ENCODE measurements around the gene DNAH11.
"Not testable (repeated sequence)": the region's sequence is repeated elsewhere in the genome, so short reads cannot be mapped to it uniquely, and the experiment has no call there.

DNAH11 gene

DNA sequence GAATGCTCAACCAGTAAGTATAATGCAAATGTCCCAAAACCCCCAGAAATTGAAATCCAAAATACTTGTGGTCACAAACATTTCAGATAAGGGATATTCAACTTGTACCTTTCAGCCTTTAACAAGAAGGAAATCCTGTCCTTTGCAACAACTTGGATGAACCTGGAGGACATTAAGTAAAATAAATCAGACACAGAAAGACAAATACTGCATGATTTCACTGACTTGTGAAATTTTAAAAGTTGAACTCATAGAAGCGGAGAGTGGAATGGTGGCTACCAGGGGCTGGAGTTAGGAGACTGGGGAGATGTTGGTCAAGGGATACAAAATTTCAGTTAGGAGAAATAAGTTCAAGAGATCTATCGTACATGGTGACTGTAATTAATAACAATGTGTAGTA lies 187.6 kb downstream of the DNAH11 start:
- DNase-seq, result no peak

DNA sequence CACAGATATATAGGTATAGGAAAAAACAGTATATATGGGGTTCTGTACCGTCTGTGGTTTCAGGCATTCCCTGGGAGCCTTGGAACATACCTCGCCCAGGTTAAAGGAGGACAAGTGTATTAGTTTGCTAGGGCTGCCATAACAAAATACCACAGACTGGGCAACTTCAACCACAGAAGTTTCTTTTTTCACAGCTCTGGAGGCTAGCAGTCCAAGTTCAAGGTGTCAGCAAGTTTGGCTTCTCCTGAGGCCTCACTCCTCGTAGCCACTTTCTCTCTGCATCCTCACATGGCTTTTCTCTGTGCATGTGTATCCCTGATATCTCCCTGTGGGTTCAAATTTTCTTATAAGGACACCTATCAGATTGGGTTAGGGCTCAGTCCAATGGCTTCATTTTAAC lies 189.1 kb downstream of the DNAH11 start:
- DNase-seq, result no peak

DNA sequence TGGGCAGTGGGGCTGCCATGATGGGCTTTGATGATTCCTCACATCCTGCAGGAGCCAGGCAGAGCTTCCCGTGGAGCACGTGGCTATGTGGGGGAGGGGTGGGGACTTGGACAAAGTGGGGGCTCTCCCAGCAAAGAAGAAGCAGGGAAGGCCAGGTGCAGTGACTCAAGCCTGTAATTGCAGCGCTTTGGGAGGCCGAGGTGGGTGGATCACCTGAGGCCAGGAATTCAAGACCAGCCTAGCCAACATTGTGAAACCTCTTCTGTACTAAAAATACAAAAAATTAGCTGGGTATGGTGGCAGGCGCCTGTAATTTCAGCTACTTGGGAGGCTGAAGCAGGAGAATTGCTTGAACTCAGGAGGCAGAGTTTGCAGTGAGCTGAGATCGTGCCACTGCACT lies 190.1 kb downstream of the DNAH11 start:
- not testable (repeated sequence) for DNase-seq

DNA sequence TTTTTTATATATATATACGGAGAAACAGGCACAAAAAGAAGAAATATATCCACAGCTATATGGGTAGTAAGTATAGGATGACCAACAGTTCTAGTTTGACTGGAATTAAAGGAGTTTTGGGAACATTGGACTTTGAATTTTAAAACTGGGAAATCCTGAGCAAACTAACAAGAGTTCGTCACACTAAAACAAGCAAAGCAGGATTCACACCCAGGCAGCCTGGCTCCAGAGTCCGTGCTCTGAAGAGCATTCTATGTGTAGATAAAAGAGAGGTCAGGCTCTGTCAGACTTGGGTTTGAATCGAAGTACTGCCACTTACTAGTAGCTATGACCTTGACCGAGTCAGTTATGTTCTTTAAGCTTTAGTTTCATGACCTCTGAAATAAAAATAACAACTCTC lies 191.0 kb downstream of the DNAH11 start:
- no peak for DNase-seq

DNA sequence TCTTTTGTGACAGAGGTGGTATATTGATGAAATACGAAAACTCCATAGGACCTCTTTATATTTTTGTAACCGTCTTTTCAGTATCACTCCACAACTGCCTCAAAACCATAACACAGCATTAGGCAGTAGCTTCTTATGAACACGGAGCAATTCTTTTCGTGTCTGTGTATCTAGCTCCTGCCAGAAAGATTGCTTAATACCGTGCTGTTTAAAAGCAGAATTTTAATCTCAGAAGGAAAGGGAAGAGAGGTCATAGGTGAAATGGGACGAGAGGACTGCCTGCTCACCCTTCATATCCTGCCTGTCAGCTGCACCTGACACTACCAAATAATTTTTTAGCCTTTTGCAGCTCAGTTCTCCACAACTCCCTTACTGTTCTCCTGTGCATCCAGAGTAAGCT lies 200.7 kb downstream of the DNAH11 start:
- no peak for DNase-seq

GRCh38 chr7:21746949-21747348 lies 204.1 kb downstream of the DNAH11 start:
- DNase-seq, result no peak

- no peak for DNase-seq
These were observed 205.0 kb downstream of the DNAH11 start for GRCh38 chr7:21747806-21748205.

- DNase-seq, result no peak
These were observed 206.5 kb downstream of the DNAH11 start for GRCh38 chr7:21749378-21749777.

DNA sequence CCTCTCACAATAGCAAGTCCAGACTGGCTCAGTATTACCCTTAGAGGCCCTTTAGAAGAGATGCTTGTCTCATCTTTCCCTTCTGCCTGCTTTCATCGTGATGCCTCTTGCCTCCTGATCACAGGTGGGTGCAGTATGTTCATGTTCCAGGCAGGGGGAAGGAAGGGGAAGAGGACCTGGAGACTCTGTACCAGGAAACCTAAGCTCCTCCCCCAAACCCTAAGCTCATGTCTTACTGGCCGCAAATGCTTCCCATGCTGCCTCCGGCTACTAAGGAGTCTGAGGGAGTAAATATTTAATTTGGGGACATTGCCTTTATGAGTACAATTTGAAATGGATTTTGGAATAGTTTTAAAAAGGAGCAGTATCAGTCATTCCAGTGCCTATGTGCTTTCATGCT lies 210.2 kb downstream of the DNAH11 start:
- no peak for DNase-seq

DNA sequence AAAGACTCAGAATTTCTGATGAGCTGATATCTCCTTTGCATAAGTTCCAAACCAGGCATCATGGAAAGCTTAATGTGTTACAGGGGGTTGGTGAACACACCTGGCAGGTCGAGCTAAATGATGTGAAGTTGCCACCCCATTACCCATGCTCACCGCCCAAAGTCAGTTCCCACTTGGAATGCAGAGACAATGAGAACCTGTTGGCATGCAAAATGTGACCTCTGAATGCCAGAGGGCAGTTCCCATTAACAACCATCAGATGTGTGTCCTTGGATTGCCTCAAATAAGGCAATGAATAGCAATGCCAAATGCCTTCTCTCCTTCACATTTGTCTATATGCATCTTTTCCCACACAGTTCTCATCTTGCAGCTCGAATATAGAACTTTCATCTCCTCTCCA lies 212.1 kb downstream of the DNAH11 start:
- no peak for DNase-seq

GRCh38 chr7:21757537-21758282 lies 214.9 kb downstream of the DNAH11 start:
- DNase-seq, result no peak

GRCh38 chr7:21758286-21758685 lies 215.4 kb downstream of the DNAH11 start:
- DNase-seq, result no peak

GRCh38 chr7:21762469-21762868 lies 219.6 kb downstream of the DNAH11 start:
- no peak for DNase-seq

- DNase-seq, result no peak
These were observed 221.0 kb downstream of the DNAH11 start for GRCh38 chr7:21763818-21764217.

DNA sequence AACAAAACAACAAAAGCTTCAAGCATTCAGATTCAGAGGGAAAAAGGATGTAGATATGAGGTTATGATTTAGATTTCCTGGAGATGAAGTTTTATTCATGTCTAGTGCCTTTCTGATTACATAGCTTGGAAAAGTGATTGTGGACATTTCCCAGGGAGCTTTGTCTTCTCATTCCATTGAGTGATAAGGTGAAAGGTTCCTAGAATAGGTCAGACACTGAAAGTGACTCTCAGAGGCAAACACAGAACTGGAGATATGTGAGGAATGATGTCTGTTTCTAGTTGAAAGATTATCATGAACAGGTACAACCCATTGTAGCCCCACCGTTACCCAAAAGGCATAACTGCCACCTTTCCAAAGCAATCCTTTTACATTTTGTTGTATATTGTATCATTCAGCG lies 223.4 kb downstream of the DNAH11 start:
- no peak for DNase-seq

DNA sequence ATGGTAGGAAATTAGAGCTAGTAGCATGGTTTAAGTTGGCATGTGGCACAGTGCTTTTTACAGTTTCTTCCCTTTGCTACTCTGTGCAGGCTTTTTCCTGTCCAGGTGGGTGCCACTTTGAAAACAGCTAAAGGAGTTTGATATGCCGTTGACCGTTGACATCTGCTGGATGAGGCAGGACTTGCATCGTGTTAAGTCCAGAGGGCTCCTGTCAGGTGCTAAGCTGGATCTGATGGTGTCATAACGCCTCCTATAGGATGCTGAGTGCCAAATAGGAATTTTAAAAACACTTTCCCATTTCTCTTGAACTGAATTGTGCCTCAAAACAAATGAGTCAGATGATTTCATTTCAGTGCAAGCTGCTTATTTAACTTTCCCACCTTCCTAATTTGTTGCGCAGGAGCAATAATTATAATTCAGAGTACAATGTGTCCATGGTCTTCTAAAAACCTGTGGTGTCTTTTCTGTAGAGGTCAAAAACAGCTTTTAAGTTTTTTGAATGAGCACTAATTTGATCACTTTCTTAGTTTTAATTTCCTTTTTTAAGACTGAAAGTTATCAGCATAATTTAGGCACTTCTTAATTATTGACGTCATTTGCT lies 224.6 kb downstream of the DNAH11 start:
- DNase-seq, result peak; percentile 12

GRCh38 chr7:21768279-21768678 lies 225.4 kb downstream of the DNAH11 start:
- DNase-seq, result no peak

- DNase-seq, result no peak
These were observed 228.4 kb downstream of the DNAH11 start for GRCh38 chr7:21771266-21771665.

DNA sequence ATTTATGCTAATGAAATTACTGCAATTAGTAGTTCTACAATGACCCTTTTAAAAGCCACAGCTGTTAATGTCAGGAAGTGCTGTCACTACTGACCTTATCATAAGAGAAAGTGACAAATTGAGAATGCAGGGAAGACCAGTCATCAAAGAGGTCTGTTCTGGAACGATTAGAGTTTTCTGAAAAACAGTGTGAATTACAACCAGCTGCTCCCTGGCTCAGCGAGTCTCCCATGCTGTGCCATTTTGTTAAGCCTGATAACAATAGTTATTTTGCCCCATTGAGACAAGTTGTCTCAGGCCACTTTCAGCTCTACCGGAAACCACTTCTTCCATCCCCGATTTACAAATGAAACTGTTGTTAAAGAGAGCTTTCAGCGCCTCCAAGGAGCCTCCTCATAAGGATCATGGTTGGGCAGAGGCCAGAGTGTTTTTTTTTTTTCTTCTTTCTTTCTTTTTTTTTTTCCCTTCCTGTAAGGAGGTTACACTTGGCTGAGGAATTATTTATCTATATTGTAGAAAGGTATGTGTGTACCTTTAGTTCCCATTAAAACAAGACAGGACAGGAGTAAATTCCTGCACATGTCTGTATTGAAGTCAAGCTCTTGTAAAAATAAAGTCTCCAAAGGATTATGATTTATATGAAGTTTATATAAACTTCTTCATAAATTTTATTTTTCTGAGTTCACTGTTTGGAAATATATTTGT lies 229.2 kb downstream of the DNAH11 start:
- no peak for DNase-seq

GRCh38 chr7:21773326-21773725 lies 230.5 kb downstream of the DNAH11 start:
- no peak for DNase-seq

DNA sequence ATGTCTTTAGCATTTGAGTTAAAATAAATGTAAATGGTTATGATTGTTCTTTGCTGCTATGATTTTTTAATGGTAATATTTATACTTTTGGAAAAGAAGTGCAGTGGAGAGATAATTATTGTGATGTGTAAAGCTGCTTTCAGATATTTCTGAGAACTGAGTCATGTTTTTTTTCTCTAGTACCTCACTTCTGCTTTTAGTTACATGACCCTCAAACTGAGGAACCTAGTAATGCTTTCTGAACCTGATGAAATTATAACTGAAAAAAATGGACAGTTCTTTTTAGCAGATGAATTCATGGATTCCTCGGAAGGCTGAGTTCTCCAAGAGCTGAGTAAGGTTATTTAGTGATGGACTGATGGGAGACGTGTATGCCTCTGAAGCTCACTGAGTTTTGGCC lies 235.1 kb downstream of the DNAH11 start:
- DNase-seq, result no peak

DNA sequence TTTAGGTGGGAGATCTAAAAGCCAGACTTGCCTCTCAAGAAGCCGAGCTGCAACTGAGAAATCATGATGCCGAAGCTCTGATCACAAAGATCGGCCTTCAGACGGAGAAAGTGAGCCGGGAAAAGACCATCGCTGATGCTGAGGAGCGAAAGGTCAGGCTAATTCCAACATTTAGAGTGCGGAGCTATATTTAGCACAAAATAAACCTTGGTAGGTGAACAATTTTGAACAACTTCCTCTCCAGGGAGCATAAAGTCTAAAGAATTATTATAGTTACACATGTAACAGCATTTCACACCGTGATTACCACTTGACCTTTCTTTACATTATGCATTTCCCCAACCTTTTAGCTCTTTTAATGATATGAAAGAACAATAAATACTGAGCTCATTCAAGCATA lies 236.1 kb downstream of the DNAH11 start:
- no peak for DNase-seq

DNA sequence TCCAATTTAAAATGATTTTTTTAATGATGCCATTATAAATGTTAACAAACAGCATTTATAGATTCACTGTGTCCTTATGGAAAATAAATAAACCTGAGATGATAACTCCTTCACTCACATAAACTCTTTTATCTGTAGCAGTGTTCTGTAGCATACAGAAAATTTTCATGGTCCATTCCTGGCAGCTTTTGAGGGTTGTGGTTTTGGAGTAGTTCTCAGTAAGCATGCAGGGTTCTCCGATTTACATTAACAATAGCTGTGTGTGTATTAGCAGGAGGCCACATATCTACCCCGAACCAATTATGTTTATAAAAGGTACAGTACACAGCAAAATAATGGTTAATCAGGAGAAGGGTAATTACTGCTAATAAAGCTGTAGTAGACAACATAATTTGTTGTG lies 240.2 kb downstream of the DNAH11 start:
- DNase-seq, result no peak

- DNase-seq, result no peak
These were observed 242.2 kb downstream of the DNAH11 start for GRCh38 chr7:21784989-21785388.

All from CD4-positive, alpha-beta T cell treated with Interleukin-21 for 1 hour (primary cell).